K562 (cell line): ENCODE data around the gene DRGX. TPM values are rescaled to one million over a fixed set of nuclear protein-coding genes. Genes with fewer than 3 reads are reported as not detected.

ENCODE experiments used
- C11orf30 ChIP-seq: fragments of 450-650 bp; IDR thresholded peaks from 2 replicates; pipeline ENCODE4 v1.6.1; 2016; ENCODE audit warnings: low read depth, mild to moderate bottlenecking
- CREB1 ChIP-seq, 2 experiments: sonication (generic) in 1 of 2; formaldehyde crosslinking in 1 of 2; IDR thresholded peaks; 2 replicates each; pipeline versions ENCODE4 v1.6.1 to v1.8.0; 2012 to 2022; ENCODE audit warnings: inconsistent platforms in 1 of 2, mild to moderate bottlenecking in 1 of 2, missing genetic modification reagents in 1 of 2, moderate library complexity in 1 of 2
- ESRRB ChIP-seq: fragments of 250-450 bp; sonication (Bioruptor Pico); IDR thresholded peaks from 2 replicates; pipeline ENCODE4 v1.5.0; 2020; ENCODE audit warnings: mild to moderate bottlenecking, moderate library complexity, borderline replicate concordance
- IFI16 ChIP-seq: fragments of 250-450 bp; sonication (Bioruptor Pico); IDR thresholded peaks from 2 replicates; pipeline ENCODE4 v2.1.2; 2022; ENCODE audit warnings: mild to moderate bottlenecking, inconsistent platforms
- KLF1 ChIP-seq: fragments of 450-650 bp; IDR thresholded peaks from 2 replicates; pipeline ENCODE4 v1.6.1; 2016; ENCODE audit warnings: missing genetic modification characterization, missing compliant biosample characterization
- KLF13 ChIP-seq: fragments of 450-650 bp; IDR thresholded peaks from 2 replicates; pipeline ENCODE4 v1.6.1; 2016; ENCODE audit warnings: missing genetic modification characterization, low read depth, mild to moderate bottlenecking, missing compliant biosample characterization, moderate library complexity, borderline replicate concordance
- MTA1 ChIP-seq: fragments of 450-650 bp; IDR thresholded peaks from 2 replicates; pipeline ENCODE4 v1.6.1; 2017; ENCODE audit warnings: borderline replicate concordance
- NBN ChIP-seq: fragments of 450-650 bp; IDR thresholded peaks from 2 replicates; pipeline ENCODE4 v1.6.1; 2016; ENCODE audit warnings: low read depth, mild to moderate bottlenecking
- OTX1 ChIP-seq: fragments of 450-650 bp; formaldehyde crosslinking; IDR thresholded peaks from 2 replicates; pipeline ENCODE4 v1.4.0; 2022; ENCODE audit warnings: mild to moderate bottlenecking
- PRMT5 ChIP-seq: sonication (generic); formaldehyde crosslinking; IDR thresholded peaks from 2 replicates; pipeline ENCODE4 v1.5.0; 2020; ENCODE audit warnings: missing genetic modification reagents
- PURB ChIP-seq: sonication (generic); formaldehyde crosslinking; IDR thresholded peaks from 2 replicates; pipeline ENCODE4 v1.9.0; 2021; ENCODE audit warnings: low read depth, mild to moderate bottlenecking, missing genetic modification reagents
- RFX1 ChIP-seq: fragments of 450-650 bp; IDR thresholded peaks from 2 replicates; pipeline ENCODE4 v1.6.1; 2016; ENCODE audit warnings: mild to moderate bottlenecking, moderate library complexity
- RHOXF2B ChIP-seq: fragments of 250-450 bp; sonication (Bioruptor Pico); conservative IDR thresholded peaks from 2 replicates; pipeline ENCODE4 v1.5.1; 2021
- SMARCB1 ChIP-seq: IDR thresholded peaks from 2 replicates; pipeline ENCODE4 v1.6.1; 2011; ENCODE audit warnings: improper control_type of control experiment, low read depth; ENCODE audit not compliant: insufficient read length
- SMARCC2 ChIP-seq: fragments of 450-650 bp; IDR thresholded peaks from 2 replicates; pipeline ENCODE4 v1.6.1; 2017; ENCODE audit warnings: antibody characterized with exemption, moderate library complexity, mild to moderate bottlenecking, low read depth
- SNIP1 ChIP-seq: fragments of 450-650 bp; IDR thresholded peaks from 2 replicates; pipeline ENCODE4 v1.7.1; 2017; ENCODE audit warnings: low read depth, mild to moderate bottlenecking
- SOX6 ChIP-seq: fragments of 450-650 bp; IDR thresholded peaks from 2 replicates; pipeline ENCODE4 v1.6.1; 2014; ENCODE audit warnings: mild to moderate bottlenecking
- XRCC4 ChIP-seq: IDR thresholded peaks from one replicate; pipeline ENCODE4 v1.6.1; 2011; ENCODE audit not compliant: insufficient read depth, insufficient read length; ENCODE audit errors: extremely low read depth
- XRCC5 ChIP-seq: fragments of 200-400 bp; formaldehyde crosslinking; IDR thresholded peaks from 2 replicates; pipeline ENCODE4 v1.6.1; 2017; ENCODE audit warnings: low read depth, mild to moderate bottlenecking, low read length
- ZNF717 ChIP-seq: fragments of 250-450 bp; sonication (Bioruptor Pico); IDR thresholded peaks from 2 replicates; pipeline ENCODE4 v1.5.0; 2021
- polyA plus RNA-seq, 8 experiments: library from polyadenylated mRNA; depleted of rRNA in 4 of 8; stranded (reverse) in 5 of 8; unstranded in 3 of 8; fragments of >200 nt; fragmentation: Nextera tagmentation in 2 of 8; fragmentation: Illumina TruSeq in 1 of 8; extraction: Ambion mirVana in 2 of 8; extraction: Trizol in 1 of 8; gene quantifications; 2 replicates each; pipeline versions ENCODE4 v1.2.1 to v1.2.3, GENCODE V29; 2011 to 2014; ENCODE audit warnings: inconsistent platforms in 1 of 8, missing spikeins in 1 of 8
- total RNA-seq, 7 experiments: library from RNA; depleted of rRNA in 6 of 7; stranded (reverse); fragments of >200 nt in 6 of 7; fragmentation: Illumina TruSeq in 2 of 7; extraction: Trizol in 2 of 7; gene quantifications; 2 replicates each; pipeline versions ENCODE4 v1.2.1 to v1.2.3, GENCODE V29; 2011 to 2021; ENCODE audit warnings: low replicate concordance in 1 of 7
- TF ChIP-seq, protein P1 (sequence below): fragments of 450-650 bp; IDR thresholded peaks from 2 replicates; pipeline ENCODE4 v1.7.0; 2016; ENCODE audit warnings: borderline replicate concordance
- TF ChIP-seq, protein P2 (sequence below): fragments of 250-450 bp; sonication (Bioruptor Pico); IDR thresholded peaks from 2 replicates; pipeline ENCODE4 v1.5.1; 2021; ENCODE audit warnings: mild to moderate bottlenecking
- TF ChIP-seq, protein P3 (sequence below): fragments of 250-450 bp; sonication (Bioruptor Pico); IDR thresholded peaks from 2 replicates; pipeline ENCODE4 v1.5.0; 2022; ENCODE audit warnings: mild to moderate bottlenecking

DRGX gene
- total and polyA plus RNA-seq, 9 of the 15 experiments (the other 6 are each of a cell fraction or from before 2014, with no cell fraction given), result not detected

DNA sequence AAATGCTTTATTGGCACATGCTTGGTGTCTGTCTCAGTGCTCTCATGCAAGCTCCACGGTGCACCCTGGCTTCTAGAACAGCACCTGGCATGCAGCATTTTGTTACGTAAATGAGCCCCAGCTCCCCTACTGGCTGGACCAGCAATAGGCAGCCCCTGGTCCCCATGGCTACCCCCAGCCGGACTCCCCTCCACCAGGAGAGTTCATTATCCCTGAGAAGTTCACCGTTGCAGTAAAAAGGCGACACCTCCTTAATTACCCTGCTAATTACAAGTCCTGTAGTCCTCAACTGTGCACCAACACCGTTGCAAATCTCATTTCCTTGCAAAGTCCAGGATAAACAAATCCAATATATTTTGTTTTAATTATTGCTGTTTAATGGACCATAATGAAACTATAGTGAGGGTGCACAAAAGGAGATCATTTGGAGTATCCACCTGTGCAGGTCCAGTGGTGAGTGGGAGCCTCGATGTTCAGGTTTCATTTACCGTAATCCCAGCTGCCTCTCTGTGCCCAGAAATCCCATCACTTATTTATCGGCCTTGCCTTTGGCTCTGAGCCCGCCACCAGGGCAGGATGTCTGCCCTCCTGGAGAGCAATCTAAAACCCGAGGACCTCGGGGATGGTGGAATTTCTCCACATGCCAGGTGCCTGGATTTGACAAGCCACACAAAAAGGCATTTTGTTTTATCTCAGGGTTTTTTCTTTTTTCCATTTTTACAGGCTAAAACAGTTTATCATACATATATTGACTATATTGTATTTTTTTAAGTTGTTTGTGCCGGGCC, 12.8 kb upstream of the DRGX start (continued):
- no peak for TF ChIP-seq RHOXF2B (CRISPR knock-in tag)
- TF ChIP-seq CREB1 (IDR thresholded peaks at IDR 0.05), result no peak
- no peak for TF ChIP-seq CREB1 (CRISPR knock-in tag; IDR thresholded peaks at IDR 0.05)
- TF ChIP-seq, protein P1, sequence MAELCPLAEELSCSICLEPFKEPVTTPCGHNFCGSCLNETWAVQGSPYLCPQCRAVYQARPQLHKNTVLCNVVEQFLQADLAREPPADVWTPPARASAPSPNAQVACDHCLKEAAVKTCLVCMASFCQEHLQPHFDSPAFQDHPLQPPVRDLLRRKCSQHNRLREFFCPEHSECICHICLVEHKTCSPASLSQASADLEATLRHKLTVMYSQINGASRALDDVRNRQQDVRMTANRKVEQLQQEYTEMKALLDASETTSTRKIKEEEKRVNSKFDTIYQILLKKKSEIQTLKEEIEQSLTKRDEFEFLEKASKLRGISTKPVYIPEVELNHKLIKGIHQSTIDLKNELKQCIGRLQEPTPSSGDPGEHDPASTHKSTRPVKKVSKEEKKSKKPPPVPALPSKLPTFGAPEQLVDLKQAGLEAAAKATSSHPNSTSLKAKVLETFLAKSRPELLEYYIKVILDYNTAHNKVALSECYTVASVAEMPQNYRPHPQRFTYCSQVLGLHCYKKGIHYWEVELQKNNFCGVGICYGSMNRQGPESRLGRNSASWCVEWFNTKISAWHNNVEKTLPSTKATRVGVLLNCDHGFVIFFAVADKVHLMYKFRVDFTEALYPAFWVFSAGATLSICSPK, result no peak
- no peak for TF ChIP-seq IFI16 (CRISPR knock-in tag)
- 0 out of 2 replicates have a peak, but pooled peaks have one; percentile 12 for TF ChIP-seq XRCC5
- TF ChIP-seq RFX1, result peak; percentile 75
- no peak for TF ChIP-seq SMARCB1
- TF ChIP-seq SNIP1, result no peak
- TF ChIP-seq, protein P2, sequence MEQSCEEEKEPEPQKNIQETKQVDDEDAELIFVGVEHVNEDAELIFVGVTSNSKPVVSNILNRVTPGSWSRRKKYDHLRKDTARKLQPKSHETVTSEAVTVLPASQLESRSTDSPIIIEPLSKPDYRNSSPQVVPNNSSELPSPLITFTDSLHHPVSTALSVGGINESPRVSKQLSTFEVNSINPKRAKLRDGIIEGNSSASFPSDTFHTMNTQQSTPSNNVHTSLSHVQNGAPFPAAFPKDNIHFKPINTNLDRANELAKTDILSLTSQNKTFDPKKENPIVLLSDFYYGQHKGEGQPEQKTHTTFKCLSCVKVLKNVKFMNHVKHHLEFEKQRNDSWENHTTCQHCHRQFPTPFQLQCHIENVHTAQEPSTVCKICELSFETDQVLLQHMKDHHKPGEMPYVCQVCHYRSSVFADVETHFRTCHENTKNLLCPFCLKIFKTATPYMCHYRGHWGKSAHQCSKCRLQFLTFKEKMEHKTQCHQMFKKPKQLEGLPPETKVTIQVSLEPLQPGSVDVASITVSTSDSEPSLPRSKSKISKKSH, result no peak
- no peak for TF ChIP-seq C11orf30
- TF ChIP-seq SMARCC2, result no peak
- TF ChIP-seq ESRRB (CRISPR knock-in tag), result no peak
- no peak for TF ChIP-seq SOX6
- TF ChIP-seq MTA1, result no peak
- TF ChIP-seq NBN, result no peak
- TF ChIP-seq, protein P3, sequence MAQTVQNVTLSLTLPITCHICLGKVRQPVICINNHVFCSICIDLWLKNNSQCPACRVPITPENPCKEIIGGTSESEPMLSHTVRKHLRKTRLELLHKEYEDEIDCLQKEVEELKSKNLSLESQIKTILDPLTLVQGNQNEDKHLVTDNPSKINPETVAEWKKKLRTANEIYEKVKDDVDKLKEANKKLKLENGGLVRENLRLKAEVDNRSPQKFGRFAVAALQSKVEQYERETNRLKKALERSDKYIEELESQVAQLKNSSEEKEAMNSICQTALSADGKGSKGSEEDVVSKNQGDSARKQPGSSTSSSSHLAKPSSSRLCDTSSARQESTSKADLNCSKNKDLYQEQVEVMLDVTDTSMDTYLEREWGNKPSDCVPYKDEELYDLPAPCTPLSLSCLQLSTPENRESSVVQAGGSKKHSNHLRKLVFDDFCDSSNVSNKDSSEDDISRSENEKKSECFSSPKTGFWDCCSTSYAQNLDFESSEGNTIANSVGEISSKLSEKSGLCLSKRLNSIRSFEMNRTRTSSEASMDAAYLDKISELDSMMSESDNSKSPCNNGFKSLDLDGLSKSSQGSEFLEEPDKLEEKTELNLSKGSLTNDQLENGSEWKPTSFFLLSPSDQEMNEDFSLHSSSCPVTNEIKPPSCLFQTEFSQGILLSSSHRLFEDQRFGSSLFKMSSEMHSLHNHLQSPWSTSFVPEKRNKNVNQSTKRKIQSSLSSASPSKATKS (CRISPR knock-in tag), result no peak
- no peak for TF ChIP-seq KLF1 (tag)
- no peak for TF ChIP-seq ZNF717 (CRISPR knock-in tag)
- TF ChIP-seq PURB (CRISPR knock-in tag), result no peak
- TF ChIP-seq XRCC4, result no peak
- TF ChIP-seq KLF13 (tag), result no peak
- no peak for TF ChIP-seq OTX1
- TF ChIP-seq PRMT5, result no peak
